ENCODE data around the gene GPR171. TPM values are rescaled to one million over a fixed set of nuclear protein-coding genes. Genes with fewer than 3 reads are reported as not detected.

GPR171 gene
- total and polyA plus RNA-seq, 2 donors (not counting 1 experiment from before 2014, with no cell fraction given), result 0.75 to 1.1 TPM

DNA sequence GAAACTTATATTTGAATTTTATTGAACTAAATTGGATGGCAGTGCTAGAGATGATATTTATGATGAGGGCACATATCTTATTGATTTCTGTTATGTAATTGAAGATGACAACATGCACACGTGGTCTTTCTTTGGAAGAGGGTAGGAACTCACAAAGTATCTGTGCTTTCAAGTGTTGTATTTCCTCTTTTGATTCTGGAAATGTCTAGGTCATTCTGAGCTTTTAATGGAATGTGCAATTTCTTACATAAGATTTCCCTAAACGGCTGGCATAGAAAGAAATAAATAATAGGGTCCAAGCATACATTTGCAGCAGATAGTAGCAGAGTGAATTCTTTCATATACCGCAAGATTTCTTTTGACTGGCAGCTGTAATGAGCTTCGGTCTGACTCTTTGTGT is 10.1 kb upstream of the GPR171 start:
- no peak overlapping the region for H3K4me3 ChIP-seq (ENCODE audit: control extremely low read depth in 1 of 5, extremely low read depth in 1 of 5, insufficient read depth in 1 of 5, low read depth in 2 of 5, low read length in 4 of 5)
- POLR2A ChIA-PET, result no interaction called here
- no peak for TF ChIP-seq EZH2 (IDR thresholded peaks at IDR 0.05; ENCODE audit: borderline replicate concordance, insufficient read depth, low read depth, low read length, poor library complexity, severe bottlenecking)
- TF ChIP-seq, protein P1, sequence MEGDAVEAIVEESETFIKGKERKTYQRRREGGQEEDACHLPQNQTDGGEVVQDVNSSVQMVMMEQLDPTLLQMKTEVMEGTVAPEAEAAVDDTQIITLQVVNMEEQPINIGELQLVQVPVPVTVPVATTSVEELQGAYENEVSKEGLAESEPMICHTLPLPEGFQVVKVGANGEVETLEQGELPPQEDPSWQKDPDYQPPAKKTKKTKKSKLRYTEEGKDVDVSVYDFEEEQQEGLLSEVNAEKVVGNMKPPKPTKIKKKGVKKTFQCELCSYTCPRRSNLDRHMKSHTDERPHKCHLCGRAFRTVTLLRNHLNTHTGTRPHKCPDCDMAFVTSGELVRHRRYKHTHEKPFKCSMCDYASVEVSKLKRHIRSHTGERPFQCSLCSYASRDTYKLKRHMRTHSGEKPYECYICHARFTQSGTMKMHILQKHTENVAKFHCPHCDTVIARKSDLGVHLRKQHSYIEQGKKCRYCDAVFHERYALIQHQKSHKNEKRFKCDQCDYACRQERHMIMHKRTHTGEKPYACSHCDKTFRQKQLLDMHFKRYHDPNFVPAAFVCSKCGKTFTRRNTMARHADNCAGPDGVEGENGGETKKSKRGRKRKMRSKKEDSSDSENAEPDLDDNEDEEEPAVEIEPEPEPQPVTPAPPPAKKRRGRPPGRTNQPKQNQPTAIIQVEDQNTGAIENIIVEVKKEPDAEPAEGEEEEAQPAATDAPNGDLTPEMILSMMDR (IDR thresholded peaks at IDR 0.05), result no peak
- no peaks in the 10 kb centered on the region for H3K79me2 ChIP-seq (ENCODE audit: control insufficient read depth, insufficient read depth, low read length)
- H3K4me1 ChIP-seq (ENCODE audit: control insufficient read depth in 2 of 2, insufficient read depth in 2 of 2, low read length in 2 of 2), result peaks cover 3 to 6% of the 10 kb centered on the region in 2 donors
- H3K9ac ChIP-seq (ENCODE audit: low read length), result no peak overlapping the region
- H3K27me3 Mint-ChIP-seq, result no peaks in the 10 kb centered on the region
- 70% methylated on average over 2 of the region's 4 CpGs for WGBS (ENCODE audit: insufficient coverage)
- CTCF ChIA-PET, result interaction anchor here (0.7 to 1.1 kb wide), 3 partner anchors 45 to 115 kb away, joined by 3 to 4 read pairs (median 3); partner anchors contain the start of gene P2RY14
- H3K36me3 ChIP-seq (replicated peaks in 1 of 2; ENCODE audit: control extremely low read depth in 1 of 2, control insufficient read depth in 1 of 2, extremely low read depth in 1 of 2, insufficient read depth in 2 of 2, low read length in 1 of 2), result no peaks in the 10 kb centered on the region
- H3K9me3 ChIP-seq (ENCODE audit: control extremely low read depth in 1 of 3, control insufficient read depth in 2 of 3, insufficient read depth in 1 of 3, low read length in 2 of 3), result no peaks in the 10 kb centered on the region
- intact Hi-C loops (cut with micrococcal nuclease), result no loop called here
- H3K4me2 ChIP-seq (replicated peaks; ENCODE audit: low read depth, low read length, poor library complexity, severe bottlenecking), result no peak overlapping the region
- no peak for ATAC-seq (ENCODE audit: low read depth)
- no peaks in the 10 kb centered on the region for H3K9me3 Mint-ChIP-seq (ENCODE audit: insufficient read depth)
- H3K27ac Mint-ChIP-seq, result no peak overlapping the region
- H2AFZ ChIP-seq (ENCODE audit: insufficient read depth, low read depth, low read length, poor library complexity, severe bottlenecking), result no peak overlapping the region
- H3K4me3 Mint-ChIP-seq, result no peak overlapping the region
- peaks cover 7% of the 10 kb centered on the region for H3K4me1 Mint-ChIP-seq
- DNase-seq, result no peak
- H4K20me1 ChIP-seq (ENCODE audit: control insufficient read depth, insufficient read depth, low read length, poor library complexity, severe bottlenecking), result no peaks in the 10 kb centered on the region
- no peaks in the 10 kb centered on the region for H3K27me3 ChIP-seq (replicated peaks in 1 of 4; ENCODE audit: control extremely low read depth in 1 of 4, control insufficient read depth in 3 of 4, insufficient read depth in 4 of 4, low read length in 3 of 4)
- no peak overlapping the region for H3K27ac ChIP-seq (ENCODE audit: low read length in 2 of 2)

DNA sequence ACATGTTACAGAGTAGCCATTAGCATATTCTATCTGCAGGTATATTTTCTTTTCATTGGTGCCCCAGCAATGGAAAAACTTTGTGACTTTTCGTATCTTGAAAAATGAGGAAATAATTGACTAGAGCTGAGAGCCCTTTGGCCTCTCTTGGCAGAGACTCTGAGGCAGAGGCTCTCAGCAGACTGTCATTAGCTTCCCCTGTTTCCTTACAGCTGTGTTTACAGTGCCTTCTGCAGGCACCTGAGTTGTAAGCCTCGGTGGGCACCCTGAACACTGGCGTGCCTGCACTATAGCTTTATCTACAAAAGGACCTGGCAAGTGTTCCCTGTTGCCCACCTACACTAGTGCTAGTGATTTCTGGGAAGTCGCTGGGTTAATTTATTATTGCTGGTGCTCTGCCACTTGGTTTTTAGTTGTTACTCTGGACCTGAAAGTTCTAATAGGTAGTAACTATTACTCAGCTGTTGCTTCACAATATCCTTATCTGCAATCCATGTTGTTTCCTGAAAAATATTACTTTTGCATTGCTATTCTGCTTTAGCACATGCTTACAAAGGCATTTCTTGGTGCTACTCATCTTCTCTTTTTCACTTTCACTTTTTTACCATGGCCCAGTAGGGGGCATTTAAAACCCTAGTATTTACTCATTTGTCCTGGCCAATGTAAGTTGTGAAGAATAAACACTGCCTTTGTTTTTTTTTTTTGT is 7.8 kb upstream of the GPR171 start:
- Histone ChIP-seq H3K36me3 (replicated peaks in 1 of 2; ENCODE audit: control extremely low read depth in 1 of 2, control insufficient read depth in 1 of 2, extremely low read depth in 1 of 2, insufficient read depth in 2 of 2, low read length in 1 of 2) (no peaks in the 10 kb centered on the region), H3K4me3 (ENCODE audit: control extremely low read depth in 1 of 5, extremely low read depth in 1 of 5, insufficient read depth in 1 of 5, low read depth in 2 of 5, low read length in 4 of 5) (no peak overlapping the region), H3K9ac (ENCODE audit: low read length) (peak overlapping the region; percentile 12), H2AFZ (ENCODE audit: insufficient read depth, low read depth, low read length, poor library complexity, severe bottlenecking) (no peak overlapping the region), H3K4me1 (ENCODE audit: control insufficient read depth in 2 of 2, insufficient read depth in 2 of 2, low read length in 2 of 2) (peaks cover 3 to 6% of the 10 kb centered on the region in 2 donors), H3K27ac (ENCODE audit: low read length in 2 of 2) (no peak overlapping the region), H4K20me1 (ENCODE audit: control insufficient read depth, insufficient read depth, low read length, poor library complexity, severe bottlenecking) (no peaks in the 10 kb centered on the region), H3K27me3 (replicated peaks in 1 of 4; ENCODE audit: control extremely low read depth in 1 of 4, control insufficient read depth in 3 of 4, insufficient read depth in 4 of 4, low read length in 3 of 4) (no peaks in the 10 kb centered on the region), H3K9me3 (ENCODE audit: control extremely low read depth in 1 of 3, control insufficient read depth in 2 of 3, insufficient read depth in 1 of 3, low read length in 2 of 3) (no peaks in the 10 kb centered on the region), H3K79me2 (ENCODE audit: control insufficient read depth, insufficient read depth, low read length) (no peaks in the 10 kb centered on the region), H3K4me2 (replicated peaks; ENCODE audit: low read depth, low read length, poor library complexity, severe bottlenecking) (peak overlapping the region; percentile 18)
- peaks cover 7% of the 10 kb centered on the region for H3K4me1 Mint-ChIP-seq
- CTCF ChIA-PET, result interaction anchor here (0.5 to 1.9 kb wide), 8 partner anchors 10 to 625 kb away, joined by 3 to 7 read pairs (median 4); partner anchors contain the start of gene P2RY14
- POLR2A ChIA-PET, result no interaction called here
- peak; percentile 41 for ATAC-seq (ENCODE audit: low read depth)
- H3K9me3 Mint-ChIP-seq (ENCODE audit: insufficient read depth), result no peaks in the 10 kb centered on the region
- intact Hi-C loops (cut with micrococcal nuclease), result no loop called here
- peak overlapping the region; percentile 71 for H3K4me3 Mint-ChIP-seq
- H3K27me3 Mint-ChIP-seq, result peaks cover 4% of the 10 kb centered on the region
- peak; percentile 28 for DNase-seq
- no peak overlapping the region for H3K27ac Mint-ChIP-seq
- TF ChIP-seq EZH2 (IDR thresholded peaks at IDR 0.05; ENCODE audit: borderline replicate concordance, insufficient read depth, low read depth, low read length, poor library complexity, severe bottlenecking), result no peak
- TF ChIP-seq, protein P1 (IDR thresholded peaks at IDR 0.05), result peak; percentile 31
- 8% methylated on average over 2 of the region's 4 CpGs for WGBS (ENCODE audit: insufficient coverage)
